ENCODE data around the gene ATP8B3.
"Not testable (repeated sequence)": the region's sequence is repeated elsewhere in the genome, so short reads cannot be mapped to it uniquely, and the experiment has no call there.

Gene ATP8B3

GRCh38 chr19:1762243-1763117 lies 49.6 kb downstream of the ATP8B3 start:
- Histone ChIP-seq H3K27me3 (replicated peaks; ENCODE audit: control insufficient read depth, insufficient read depth, low read length) (peaks cover 2% of the 10 kb centered on the region), H3K36me3 (ENCODE audit: control insufficient read depth, insufficient read depth, low read length) (no peaks in the 10 kb centered on the region), H3K4me3 (replicated peaks; ENCODE audit: low read depth, low read length) (no peak overlapping the region)
- TF ChIP-seq CTCF (IDR thresholded peaks at IDR 0.05; ENCODE audit: insufficient read depth, low read length, poor library complexity, severe bottlenecking): no peak
- DNase-seq (ENCODE audit: extremely low read depth, insufficient read length): no peak

GRCh38 chr19:1761528-1762242 lies 50.4 kb downstream of the ATP8B3 start:
- H3K27me3 ChIP-seq (replicated peaks; ENCODE audit: control insufficient read depth, insufficient read depth, low read length): peaks cover 2% of the 10 kb centered on the region
- no peak for TF ChIP-seq CTCF (IDR thresholded peaks at IDR 0.05; ENCODE audit: insufficient read depth, low read length, poor library complexity, severe bottlenecking)
- H3K4me3 ChIP-seq (replicated peaks; ENCODE audit: low read depth, low read length): no peak overlapping the region
- DNase-seq (ENCODE audit: extremely low read depth, insufficient read length): no peak
- H3K36me3 ChIP-seq (ENCODE audit: control insufficient read depth, insufficient read depth, low read length): no peaks in the 10 kb centered on the region

- DNase-seq (ENCODE audit: extremely low read depth, insufficient read length); H3K36me3 ChIP-seq (ENCODE audit: control insufficient read depth, insufficient read depth, low read length); H3K4me3 ChIP-seq (replicated peaks; ENCODE audit: low read depth, low read length); H3K27me3 ChIP-seq (replicated peaks; ENCODE audit: control insufficient read depth, insufficient read depth, low read length): not testable (repeated sequence)
Measured at GRCh38 chr19:1760786-1761527, 51.1 kb downstream of the ATP8B3 start.

GRCh38 chr19:1760020-1760419 lies 52.1 kb downstream of the ATP8B3 start:
- DNase-seq (ENCODE audit: extremely low read depth, insufficient read length): no peak
- Histone ChIP-seq H3K27me3 (replicated peaks; ENCODE audit: control insufficient read depth, insufficient read depth, low read length) (peaks cover 3% of the 10 kb centered on the region), H3K36me3 (ENCODE audit: control insufficient read depth, insufficient read depth, low read length) (no peaks in the 10 kb centered on the region), H3K4me3 (replicated peaks; ENCODE audit: low read depth, low read length) (no peak overlapping the region)
- TF ChIP-seq CTCF (IDR thresholded peaks at IDR 0.05; ENCODE audit: insufficient read depth, low read length, poor library complexity, severe bottlenecking): no peak

- DNase-seq (ENCODE audit: extremely low read depth, insufficient read length): no peak
- Histone ChIP-seq H3K4me3 (replicated peaks; ENCODE audit: low read depth, low read length) (no peak overlapping the region), H3K27me3 (replicated peaks; ENCODE audit: control insufficient read depth, insufficient read depth, low read length) (peaks cover 3% of the 10 kb centered on the region), H3K36me3 (ENCODE audit: control insufficient read depth, insufficient read depth, low read length) (no peaks in the 10 kb centered on the region)
- no peak for TF ChIP-seq CTCF (IDR thresholded peaks at IDR 0.05; ENCODE audit: insufficient read depth, low read length, poor library complexity, severe bottlenecking)
Measured at GRCh38 chr19:1758959-1759903, 52.8 kb downstream of the ATP8B3 start.
